Astrocyte of the cerebellum (primary cell): ENCODE measurements around the gene BAIAP2L1.

Experiments used
- DNase-seq: peaks from one replicate; pipeline ENCODE4 v3.0.0-alpha.2; 2011; ENCODE audit warnings: low read depth
- H3K4me3 ChIP-seq: 2 replicates; pipeline ENCODE4 v1.5.1; 2011; ENCODE audit warnings: mild to moderate bottlenecking, low read depth, low read length, moderate library complexity
- CTCF ChIP-seq: IDR thresholded peaks from 2 replicates; pipeline ENCODE4 v1.5.1; 2012; ENCODE audit warnings: low read length, low read depth, moderate library complexity, mild to moderate bottlenecking; ENCODE audit errors: missing control alignments
- in situ Hi-C: cut with HindIII; loops from 2 replicates; pipeline ENCODE4 v1.10.0; 2017; ENCODE audit warnings: low sequenced_read_pairs

The BAIAP2L1 gene

DNA sequence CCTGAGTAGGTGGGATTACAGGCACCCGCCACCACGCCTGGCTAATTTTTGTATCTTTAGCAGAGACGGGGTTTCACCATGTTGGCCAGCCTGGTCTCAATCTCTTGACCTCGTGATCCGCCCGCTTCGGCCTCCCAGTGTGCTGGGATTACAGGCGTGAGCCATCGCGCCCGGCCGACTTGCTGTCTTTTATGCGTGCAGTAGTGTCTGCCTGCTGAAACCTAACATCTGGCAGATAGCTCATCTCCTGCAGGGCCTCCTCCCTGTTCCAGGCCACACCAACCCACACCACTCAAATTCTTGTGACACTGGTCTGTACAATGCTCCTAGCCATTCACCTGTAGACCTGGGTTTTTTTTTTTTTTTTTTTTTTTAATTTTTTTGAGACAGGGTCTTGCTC lies 41.5 kb downstream of the BAIAP2L1 start:
- DNase-seq = no peak
- no peak for TF ChIP-seq CTCF
- H3K4me3 ChIP-seq = no peak overlapping the region
- in situ Hi-C loops = no loop called here

GRCh38 chr7:98358706-98359105 lies 42.2 kb downstream of the BAIAP2L1 start:
- DNase-seq = no peak
- no peak overlapping the region for H3K4me3 ChIP-seq
- TF ChIP-seq CTCF = no peak
- in situ Hi-C loops = no loop called here

- peak; percentile 37 for DNase-seq
- no peak overlapping the region for H3K4me3 ChIP-seq
- in situ Hi-C loops = no loop called here
- TF ChIP-seq CTCF = no peak
Measured at GRCh38 chr7:98357751-98358161, 43.1 kb downstream of the BAIAP2L1 start.

GRCh38 chr7:98355250-98355538 lies 45.7 kb downstream of the BAIAP2L1 start:
- H3K4me3 ChIP-seq = no peak overlapping the region
- in situ Hi-C loops = no loop called here
- DNase-seq = no peak
- TF ChIP-seq CTCF = no peak

GRCh38 chr7:98354511-98355249 lies 46.2 kb downstream of the BAIAP2L1 start:
- H3K4me3 ChIP-seq = no peak overlapping the region
- in situ Hi-C loops = no loop called here
- peak; percentile 64 for DNase-seq
- TF ChIP-seq CTCF = no peak

DNA sequence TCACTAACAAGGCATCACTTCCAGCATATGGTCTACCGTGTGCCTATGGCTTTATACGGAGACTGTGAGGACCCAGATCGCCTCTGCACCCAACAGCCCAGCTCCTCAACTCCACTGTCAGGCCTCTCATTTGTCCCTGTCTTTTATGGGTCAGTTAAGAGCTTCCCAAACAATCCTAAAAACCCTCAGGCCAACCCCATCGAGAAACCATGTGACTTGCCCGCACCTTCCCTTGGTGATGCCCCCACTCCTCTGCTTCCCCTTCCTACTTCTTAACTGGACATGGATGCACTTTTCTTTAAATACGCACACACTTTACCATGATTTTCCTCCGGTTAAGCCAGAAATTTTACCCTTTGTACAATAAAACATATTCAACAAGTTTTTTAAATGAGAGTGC lies 46.8 kb downstream of the BAIAP2L1 start:
- TF ChIP-seq CTCF = no peak
- H3K4me3 ChIP-seq = no peak overlapping the region
- DNase-seq = no peak
- in situ Hi-C loops = no loop called here
